SK-N-SH (cell line): ENCODE data around the gene PRG2. TPM values are rescaled to one million over a fixed set of nuclear protein-coding genes. Genes with fewer than 3 reads are reported as not detected.

Experiments used
- CTCF ChIA-PET: fragments of 300-600, 350-600 bp; formaldehyde crosslinking; extraction: SDS; loops from one replicate; lab custom pipeline; 2021; lab: Yijun Ruan, JAX
- POLR2A ChIA-PET: fragments of 350-600 bp; sonication (Branson Sonifier 250); formaldehyde crosslinking; extraction: SDS; loops from one replicate; lab custom pipeline; 2020; ENCODE audit warnings: antibody characterized with exemption, inconsistent platforms; lab: Yijun Ruan, JAX
- DNase-seq: peaks from one replicate; pipeline ENCODE4 v3.0.0; 2012
- H2AFZ ChIP-seq: fragments of 200-600 bp; sonication (generic); 2 replicates; pipeline ENCODE4 v1.8.1; 2016; ENCODE audit warnings: antibody characterized with exemption, mild to moderate bottlenecking, low read depth
- H3F3A ChIP-seq: fragments of 200-600 bp; sonication (generic); replicated peaks from 2 replicates; pipeline ENCODE3; 2016; ENCODE audit warnings: antibody characterized with exemption, mild to moderate bottlenecking; ENCODE audit not compliant: insufficient read depth
- H3K27ac ChIP-seq, 2 experiments: fragments of 200-500 bp in 1 of 2; fragments of 200-600 bp in 1 of 2; sonication (Bioruptor generic) in 1 of 2; sonication (generic), shearing (Covaris generic) in 1 of 2; 2 replicates each; pipeline versions ENCODE4 v1.5.1 to v1.6.1; 2014 to 2016; ENCODE audit warnings: low read depth in 2 of 2, inconsistent platforms in 1 of 2, low read length in 1 of 2, mild to moderate bottlenecking in 1 of 2, mixed read lengths in 1 of 2
- H3K27me3 ChIP-seq: fragments of 200-600 bp; sonication (generic), shearing (Covaris generic); 2 replicates; pipeline ENCODE4 v1.6.1; 2016; ENCODE audit warnings: mixed run types; ENCODE audit not compliant: insufficient read depth
- H3K36me3 ChIP-seq, 2 experiments: fragments of 200-500 bp in 1 of 2; fragments of 200-600 bp in 1 of 2; sonication (Bioruptor generic) in 1 of 2; sonication (generic) in 1 of 2; replicated peaks in 1 of 2; 2 replicates each; pipeline versions ENCODE3 to v1.5.1; 2014 to 2016; ENCODE audit warnings: low read length in 1 of 2, mild to moderate bottlenecking in 1 of 2; ENCODE audit not compliant: insufficient read depth in 2 of 2, control insufficient read depth in 1 of 2
- H3K4me1 ChIP-seq, 2 experiments: fragments of 200-500 bp in 1 of 2; fragments of 200-600 bp in 1 of 2; sonication (Bioruptor generic) in 1 of 2; sonication (generic), shearing (Covaris generic) in 1 of 2; 2 replicates each; pipeline versions ENCODE4 v1.5.1 to v1.6.1; 2014 to 2016; ENCODE audit warnings: low read depth in 1 of 2, low read length in 1 of 2, mixed run types in 1 of 2; ENCODE audit not compliant: insufficient read depth in 2 of 2, control insufficient read depth in 1 of 2
- H3K4me2 ChIP-seq: fragments of 200-600 bp; sonication (generic), shearing (Covaris generic); 2 replicates; pipeline ENCODE4 v1.6.1; 2017; ENCODE audit warnings: mixed run types
- H3K4me3 ChIP-seq, 2 experiments: fragments of 200-500 bp in 1 of 2; fragments of 200-600 bp in 1 of 2; sonication (Bioruptor generic) in 1 of 2; sonication (generic), shearing (Covaris generic) in 1 of 2; 2 replicates each; pipeline versions ENCODE4 v1.5.1 to v1.8.1; 2014 to 2016; ENCODE audit warnings: low read depth in 2 of 2, inconsistent platforms in 1 of 2, low read length in 1 of 2, mild to moderate bottlenecking in 1 of 2, mixed read lengths in 1 of 2, moderate library complexity in 1 of 2
- H3K79me2 ChIP-seq: fragments of 200-600 bp; sonication (generic); 2 replicates; pipeline ENCODE4 v1.8.1; 2017; ENCODE audit warnings: mild to moderate bottlenecking; ENCODE audit not compliant: insufficient read depth
- H3K9ac ChIP-seq: fragments of 200-600 bp; sonication (generic); 2 replicates; pipeline ENCODE4 v1.6.1; 2017; ENCODE audit warnings: mixed run types
- H3K9me2 ChIP-seq: fragments of 200-600 bp; sonication (generic); 2 replicates; pipeline ENCODE4 v1.6.1; 2017; ENCODE audit warnings: mixed run types
- H3K9me3 ChIP-seq: fragments of 200-600 bp; sonication (generic); 2 replicates; pipeline ENCODE4 v1.6.1; 2017; ENCODE audit warnings: mixed run types, mild to moderate bottlenecking, moderate library complexity
- H4K20me1 ChIP-seq: fragments of 200-600 bp; sonication (generic); 2 replicates; pipeline ENCODE4 v1.6.1; 2017; ENCODE audit warnings: mild to moderate bottlenecking, mixed run types; ENCODE audit not compliant: insufficient read depth
- CHD2 ChIP-seq: fragments of 150-350 bp; IDR thresholded peaks from 2 replicates; pipeline ENCODE4 v1.6.1; 2018; ENCODE audit warnings: low read length; ENCODE audit not compliant: partially characterized antibody
- ELF1 ChIP-seq: IDR thresholded peaks from 2 replicates; pipeline ENCODE4 v1.4.0; 2012
- FOXM1 ChIP-seq: IDR thresholded peaks from 2 replicates; pipeline ENCODE4 v1.4.0; 2012; ENCODE audit warnings: low read depth, mild to moderate bottlenecking
- JUND ChIP-seq: IDR thresholded peaks from 2 replicates; pipeline ENCODE4 v1.4.0; 2012
- MEF2A ChIP-seq: IDR thresholded peaks from 2 replicates; pipeline ENCODE4 v1.4.0; 2012; ENCODE audit warnings: low read depth, borderline replicate concordance
- MXI1 ChIP-seq: IDR thresholded peaks from 2 replicates; pipeline ENCODE4 v1.6.1; 2012; ENCODE audit warnings: mild to moderate bottlenecking, low read depth, low read length, improper control_type of control experiment
- NRF1 ChIP-seq: IDR thresholded peaks from 2 replicates; pipeline ENCODE4 v1.6.1; 2012; ENCODE audit warnings: low read depth, mild to moderate bottlenecking, low read length
- POLR2AphosphoS5 ChIP-seq: IDR thresholded peaks from 2 replicates; pipeline ENCODE4 v1.6.1; 2012; ENCODE audit warnings: low read depth, low read length
- RAD21 ChIP-seq: IDR thresholded peaks from 2 replicates; pipeline ENCODE4 v1.6.1; 2012; ENCODE audit warnings: mild to moderate bottlenecking, low read length
- REST ChIP-seq: IDR thresholded peaks from 2 replicates; pipeline ENCODE4 v1.6.1; 2012; ENCODE audit warnings: mild to moderate bottlenecking, low read depth, low read length, moderate library complexity
- RFX5 ChIP-seq: IDR thresholded peaks from 2 replicates; pipeline ENCODE4 v1.6.1; 2012; ENCODE audit warnings: mild to moderate bottlenecking, improper control_type of control experiment, low read length
- TCF12 ChIP-seq: IDR thresholded peaks from 2 replicates; pipeline ENCODE4 v1.4.0; 2012
- WGBS: methylation state at CpG from one replicate; pipeline ENCODE4 v1.1.6; 2017; ENCODE audit warnings: low lambda C conversion rate; 5-methylcytosine and 5-hydroxymethylcytosine counted together
- polyA plus RNA-seq, 3 experiments: library from polyadenylated mRNA; depleted of rRNA; stranded (reverse); fragments of >200 nt; gene quantifications; 2 replicates each; pipeline ENCODE4 v1.2.3, GENCODE V29; 2012

The PRG2 gene
- polyA plus RNA-seq, 1 of the 3 experiments (the other 2 are of a cell fraction): not detected

- Histone ChIP-seq H4K20me1 (no peaks in the 10 kb centered on the region), H3K4me3 (no peak overlapping the region), H3K9ac (no peak overlapping the region), H3K27me3 (no peaks in the 10 kb centered on the region), H3K36me3 (no peaks in the 10 kb centered on the region), H3K4me2 (no peak overlapping the region), H3K4me1 (no peaks in the 10 kb centered on the region; a peak in 1 of 4 replicates), H2AFZ (no peak overlapping the region), H3K27ac (no peak overlapping the region), H3K79me2 (no peaks in the 10 kb centered on the region), H3K9me3 (no peaks in the 10 kb centered on the region), H3K9me2 (no peaks in the 10 kb centered on the region), H3F3A (no peaks in the 10 kb centered on the region)
- ChIA-PET CTCF (no interaction called here), POLR2A (no interaction called here)
- DNase-seq: no peak
- TF ChIP-seq RAD21: no peak
- TF ChIP-seq MXI1: no peak
- no peak for TF ChIP-seq POLR2AphosphoS5
- TF ChIP-seq CHD2: no peak
- no peak for TF ChIP-seq NRF1
- TF ChIP-seq FOXM1: no peak
- WGBS: 96% methylated on average over 3 of the region's 3 CpGs
These were observed 15.5 kb downstream of the PRG2 start for GRCh38 chr11:57374966-57375365.

GRCh38 chr11:57373146-57373545, 17.3 kb downstream of the PRG2 start:
- Histone ChIP-seq H3K4me2 (no peak overlapping the region), H3K36me3 (no peaks in the 10 kb centered on the region), H3K9ac (no peak overlapping the region), H2AFZ (no peak overlapping the region), H3F3A (no peaks in the 10 kb centered on the region), H3K27me3 (no peaks in the 10 kb centered on the region), H4K20me1 (no peaks in the 10 kb centered on the region), H3K4me1 (no peaks in the 10 kb centered on the region; a peak in 1 of 4 replicates), H3K9me3 (no peaks in the 10 kb centered on the region), H3K79me2 (no peaks in the 10 kb centered on the region), H3K4me3 (no peak overlapping the region), H3K27ac (no peak overlapping the region), H3K9me2 (no peaks in the 10 kb centered on the region)
- ChIA-PET CTCF (interaction anchor here (0.7 to 1.9 kb wide), 4 partner anchors 14 to 86 kb away, joined by 3 to 6 read pairs (median 4); no protein-coding TSS in a partner anchor), POLR2A (no interaction called here)
- 37% methylated on average over 3 of the region's 3 CpGs for WGBS
- no peak for DNase-seq
- TF ChIP-seq MXI1: no peak
- no peak for TF ChIP-seq MEF2A
- TF ChIP-seq POLR2AphosphoS5: no peak
- no peak for TF ChIP-seq TCF12
- no peak for TF ChIP-seq JUND
- no peak for TF ChIP-seq REST
- TF ChIP-seq ELF1: no peak
- TF ChIP-seq RFX5: no peak
